ENCODE measurements around the gene FREM1.
"Not testable (repeated sequence)": the region's sequence is repeated elsewhere in the genome, so short reads cannot be mapped to it uniquely, and the experiment has no call there.

The FREM1 gene

DNA sequence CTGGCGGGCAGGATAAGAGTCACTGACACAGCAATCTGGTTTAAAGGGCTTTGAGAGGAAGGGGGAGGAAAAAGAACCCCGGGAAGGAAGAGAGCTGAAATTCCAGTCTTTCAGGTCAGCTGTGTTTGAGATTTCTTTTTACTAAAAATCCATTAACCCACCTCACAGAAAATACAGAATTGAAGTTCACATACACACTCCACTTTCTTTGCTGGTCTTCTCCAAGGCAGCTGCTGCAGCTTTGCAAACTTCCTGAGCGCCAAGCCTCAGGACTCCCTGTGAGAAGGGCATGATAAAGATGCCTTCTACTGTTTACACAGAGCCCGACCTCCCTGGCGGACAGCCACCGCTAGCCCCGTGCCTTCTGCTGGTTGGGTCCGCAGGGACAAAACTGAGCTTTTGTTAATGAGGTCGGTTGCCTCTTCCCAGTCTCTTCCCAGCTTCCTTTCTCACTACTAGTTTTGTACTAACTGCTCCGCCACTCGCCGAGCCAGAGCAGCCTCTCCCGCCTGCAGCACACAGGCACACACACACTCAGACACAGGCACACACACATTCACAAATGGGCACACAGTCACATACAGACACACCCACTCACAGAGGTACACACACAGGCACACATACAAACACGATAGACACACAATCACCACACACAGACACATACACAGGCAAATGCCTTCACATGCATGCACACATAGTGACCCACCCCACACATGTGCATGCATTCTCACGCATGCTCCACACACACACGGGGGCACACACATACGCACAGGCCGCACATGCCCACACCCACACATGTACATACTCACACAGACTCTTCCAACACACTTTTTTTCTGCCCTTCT lies at the start of gene FREM1:
Gene FREM1 (minus strand): TSS at position 468 of the 845 bp plus-strand sequence. CDS start 41,451 bp downstream, outside the sequence.
- peak; percentile 11 for DNase-seq

- DNase-seq, result no peak
Measured at GRCh38 chr9:14958989-14959388, 48.8 kb upstream of the FREM1 start.

DNA sequence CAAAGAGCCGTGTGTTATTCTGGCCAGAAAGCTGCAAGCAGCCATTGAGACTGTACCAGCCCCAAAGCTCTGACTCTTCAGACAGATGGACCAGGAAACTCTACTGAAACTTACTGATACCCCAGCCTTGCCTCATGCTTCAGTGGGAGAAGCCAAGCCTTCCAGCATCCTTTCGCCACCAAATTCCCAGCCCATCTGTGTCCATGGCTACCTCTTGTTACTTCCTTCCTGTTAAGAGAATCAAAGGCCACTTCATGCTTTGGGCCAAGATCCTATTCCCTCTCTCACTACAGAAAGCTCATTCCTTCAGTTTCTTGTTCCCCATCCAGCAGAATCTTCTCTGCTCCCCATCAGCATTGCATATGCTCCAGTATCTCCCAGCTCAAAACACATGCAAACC lies 46.9 kb upstream of the FREM1 start:
- DNase-seq, result no peak

DNA sequence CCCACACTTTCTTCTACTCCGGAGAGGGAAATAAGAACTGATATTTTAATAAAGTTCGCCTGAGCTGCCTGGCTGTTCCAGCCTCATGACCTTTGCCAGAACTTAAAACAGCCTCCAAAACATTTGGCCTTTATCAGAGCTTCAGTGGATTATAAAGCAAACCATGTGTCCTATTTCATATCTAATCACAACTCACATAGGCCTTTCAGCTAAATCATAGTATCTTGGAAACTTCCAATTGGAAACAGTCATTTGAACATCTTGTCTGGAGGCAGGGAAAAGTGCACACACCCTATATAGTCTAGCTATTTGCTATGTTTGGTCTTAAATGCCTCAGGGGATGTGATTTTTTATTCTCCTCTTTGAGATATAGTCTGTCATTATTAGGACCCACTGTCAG lies 46.0 kb upstream of the FREM1 start:
- no peak for DNase-seq

GRCh38 chr9:14945351-14945750 lies 35.1 kb upstream of the FREM1 start:
- DNase-seq, result no peak

DNA sequence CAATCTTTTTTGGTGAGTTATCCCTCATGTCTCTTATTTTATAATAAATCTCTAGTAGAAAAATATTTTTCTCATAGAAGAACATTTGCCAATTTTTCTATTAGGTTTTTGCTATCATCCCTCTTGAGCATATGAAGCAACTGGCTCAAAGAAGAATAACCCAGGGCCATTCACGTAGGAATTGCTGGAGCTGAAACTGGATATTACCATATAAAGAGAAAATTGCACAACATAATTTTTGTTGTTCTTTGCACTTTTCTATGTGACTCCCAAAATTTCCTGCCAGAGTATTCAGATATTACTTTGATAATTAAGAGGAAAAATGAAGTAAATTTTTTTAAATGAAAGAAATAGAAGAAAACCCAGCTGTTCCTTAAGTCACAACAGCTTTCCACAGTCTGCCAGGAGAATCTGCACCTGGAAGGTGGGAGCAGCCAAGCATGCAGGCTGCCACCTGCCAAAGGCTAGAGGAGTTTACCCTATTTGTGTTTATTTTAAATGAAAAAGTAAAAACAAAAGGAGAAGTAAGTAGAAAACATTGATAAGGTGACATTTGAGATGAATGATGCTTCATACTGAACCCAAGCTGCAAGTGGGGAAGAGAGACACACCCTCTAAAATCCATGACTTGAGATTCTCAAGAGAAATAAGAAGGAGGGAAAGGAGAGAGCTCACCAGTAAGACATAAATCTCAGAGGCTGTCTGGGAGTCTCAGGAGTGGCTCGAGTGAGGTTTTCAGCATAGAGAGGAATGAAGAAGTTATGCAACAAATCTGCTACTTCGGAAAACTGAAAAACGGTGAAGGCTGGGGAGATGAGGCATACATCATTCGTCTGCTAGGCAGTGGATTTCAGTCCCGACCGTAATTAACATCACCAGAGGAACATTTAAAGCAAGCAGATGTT lies 31.5 kb upstream of the FREM1 start:
- DNase-seq, result no peak

DNA sequence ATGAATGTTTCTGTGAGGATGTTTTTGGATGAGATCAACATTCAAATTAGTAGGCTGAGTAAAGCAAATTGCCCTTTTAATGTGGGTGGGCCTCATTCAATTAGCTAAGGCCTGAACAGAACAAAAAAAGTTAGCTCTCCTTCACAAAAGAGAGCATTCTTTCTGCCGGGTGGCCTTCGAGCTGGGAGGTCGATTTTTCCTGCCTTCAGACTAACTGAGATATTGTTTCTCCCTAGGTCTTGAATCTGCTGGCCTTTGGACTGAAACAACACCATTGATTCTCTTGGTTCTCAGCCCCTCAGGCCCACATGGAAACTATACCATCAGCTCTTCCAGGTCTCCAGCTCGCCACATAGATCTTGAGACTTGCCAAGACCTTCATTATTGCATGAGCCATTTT lies 29.1 kb upstream of the FREM1 start:
- no peak for DNase-seq

DNA sequence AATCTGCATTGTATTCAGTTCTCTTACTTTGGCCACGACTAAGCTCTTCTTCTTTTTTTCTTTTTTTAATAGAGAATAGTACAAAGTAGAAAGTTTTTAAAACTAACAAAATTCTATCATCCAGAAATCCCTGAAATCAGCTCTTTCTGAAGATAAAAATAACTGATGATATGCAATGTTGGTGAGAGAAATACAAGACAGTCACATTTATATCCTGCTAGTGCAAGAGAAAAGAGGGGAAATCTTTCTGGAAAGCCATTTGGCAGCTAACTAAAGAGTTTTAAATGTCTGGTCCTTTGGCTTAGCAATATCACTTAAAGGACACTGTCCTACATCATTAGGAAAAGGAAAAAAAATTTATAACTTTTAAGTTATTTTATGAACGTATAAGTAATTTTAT lies 27.0 kb upstream of the FREM1 start:
- no peak for DNase-seq

- DNase-seq, result no peak
Measured at GRCh38 chr9:14936491-14936890, 26.3 kb upstream of the FREM1 start.

- no peak for DNase-seq
Measured at GRCh38 chr9:14935964-14936363, 25.7 kb upstream of the FREM1 start.

DNA sequence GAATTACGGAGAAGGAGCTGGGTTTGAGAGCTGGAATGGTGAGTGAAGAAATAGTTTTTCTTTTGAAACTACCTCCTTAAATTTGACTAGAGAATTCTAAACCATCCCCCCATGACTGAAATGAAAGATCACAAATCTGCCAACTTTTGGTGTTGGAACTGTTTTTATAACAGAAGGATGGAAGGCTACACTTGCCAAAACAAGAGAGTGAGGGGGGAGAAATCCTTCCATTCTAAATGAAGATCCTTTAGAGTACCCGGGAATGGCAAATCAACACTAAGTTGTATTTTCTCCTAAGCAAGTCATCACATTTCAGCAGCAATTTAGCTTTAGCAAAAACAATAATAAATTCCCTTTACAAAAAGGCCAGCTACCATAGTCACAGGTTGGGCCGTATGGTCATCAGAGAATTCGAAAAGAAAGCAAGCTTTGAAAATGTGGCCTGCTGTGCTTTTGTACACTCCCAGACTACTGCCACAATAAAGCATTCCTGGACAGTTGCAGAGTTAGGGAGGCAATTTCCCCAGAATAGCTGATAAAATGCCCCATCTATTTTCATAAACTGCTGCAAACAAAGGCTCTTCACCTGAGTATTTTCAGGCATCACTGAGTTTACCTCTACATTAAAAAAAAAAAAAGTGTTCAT lies 25.0 kb upstream of the FREM1 start:
- no peak for DNase-seq

DNA sequence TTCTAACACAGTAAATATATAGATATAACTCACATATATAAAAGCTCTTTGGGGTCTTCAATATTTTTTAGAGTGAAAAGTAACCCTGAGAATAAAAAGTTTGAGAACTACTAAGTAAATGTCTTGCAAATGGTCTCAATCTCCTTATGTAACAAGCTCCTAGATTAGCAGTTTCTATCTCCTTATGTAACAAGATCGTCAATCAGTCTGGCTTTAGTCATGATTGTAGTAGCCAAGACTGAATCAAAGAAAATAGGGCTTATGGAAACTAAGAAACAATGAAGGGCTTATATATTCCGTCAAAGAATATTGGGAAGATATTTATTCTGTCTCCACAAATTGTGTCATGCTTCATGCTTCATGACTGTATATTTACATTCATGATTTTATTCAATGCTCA lies 22.4 kb upstream of the FREM1 start:
- DNase-seq, result peak; percentile 52

- no peak for DNase-seq
Measured at GRCh38 chr9:14932231-14932630, 22.0 kb upstream of the FREM1 start.

GRCh38 chr9:14926941-14927624 lies 16.9 kb upstream of the FREM1 start:
- DNase-seq, result no peak

DNA sequence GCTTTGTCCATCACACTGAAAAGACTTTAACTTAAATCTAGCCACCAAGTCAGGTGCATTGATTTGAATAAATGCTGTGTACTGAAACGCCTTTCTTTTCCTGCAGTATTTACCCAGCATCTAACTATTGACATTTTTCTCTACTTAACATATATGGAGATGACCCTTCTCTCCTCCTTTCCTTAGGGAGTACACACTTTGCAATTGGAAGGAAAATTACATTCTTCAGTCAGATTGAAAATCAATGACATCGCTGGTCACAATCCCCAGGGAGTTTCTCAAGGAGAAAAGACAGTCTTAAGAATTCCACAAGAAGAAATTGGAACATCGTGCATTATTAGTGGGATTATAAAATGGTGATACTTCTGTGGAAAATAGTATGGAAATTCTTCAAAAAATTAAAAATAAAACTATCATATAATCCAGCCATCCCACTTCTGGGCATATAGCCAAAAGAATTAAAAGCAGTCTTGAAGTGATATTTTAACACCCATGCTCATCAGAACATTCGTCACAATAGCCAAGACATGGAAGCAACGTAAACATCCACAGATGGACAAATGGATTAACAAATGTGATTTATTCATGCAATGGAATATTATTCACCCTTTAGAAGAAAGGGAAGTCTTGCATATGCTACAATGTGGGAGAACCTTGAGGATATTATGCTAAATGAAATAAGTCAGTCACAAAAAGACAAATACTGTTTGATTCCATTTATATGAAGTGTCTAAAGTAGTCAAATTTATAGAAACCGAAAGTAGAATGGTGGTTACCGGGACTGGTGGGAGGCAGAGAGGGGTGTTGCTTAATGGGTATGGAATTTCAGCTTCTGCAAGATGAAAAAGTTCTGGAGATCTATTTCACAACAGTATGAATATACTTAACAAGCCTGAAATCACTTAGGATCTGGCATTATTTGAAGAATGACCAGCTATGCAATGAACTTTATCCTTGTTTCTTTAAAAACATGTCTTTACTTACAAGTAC lies 14.3 kb upstream of the FREM1 start:
- no peak for DNase-seq

GRCh38 chr9:14923701-14924100 lies 13.5 kb upstream of the FREM1 start:
- no peak for DNase-seq

DNA sequence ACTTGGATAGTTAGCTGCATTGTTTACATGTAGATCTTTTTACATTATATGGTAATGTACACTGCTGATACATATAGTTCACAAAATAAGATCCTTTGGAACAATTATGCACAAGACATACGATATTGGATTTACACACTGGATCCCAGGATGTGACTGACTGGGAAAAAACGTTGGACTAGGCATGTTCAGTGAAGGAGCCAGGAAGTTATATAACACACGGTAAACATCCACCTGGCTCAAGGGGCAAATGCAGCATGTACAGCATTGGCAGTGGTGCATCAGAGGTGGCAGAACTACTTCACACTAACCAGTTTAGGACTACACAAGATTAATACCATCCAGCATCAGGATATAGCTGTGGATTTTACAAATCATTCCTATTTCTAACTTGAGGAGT lies 10.6 kb upstream of the FREM1 start:
- DNase-seq, result not testable (repeated sequence)

- DNase-seq, result no peak
Measured at GRCh38 chr9:14913366-14913765, 3.1 kb upstream of the FREM1 start.

DNA sequence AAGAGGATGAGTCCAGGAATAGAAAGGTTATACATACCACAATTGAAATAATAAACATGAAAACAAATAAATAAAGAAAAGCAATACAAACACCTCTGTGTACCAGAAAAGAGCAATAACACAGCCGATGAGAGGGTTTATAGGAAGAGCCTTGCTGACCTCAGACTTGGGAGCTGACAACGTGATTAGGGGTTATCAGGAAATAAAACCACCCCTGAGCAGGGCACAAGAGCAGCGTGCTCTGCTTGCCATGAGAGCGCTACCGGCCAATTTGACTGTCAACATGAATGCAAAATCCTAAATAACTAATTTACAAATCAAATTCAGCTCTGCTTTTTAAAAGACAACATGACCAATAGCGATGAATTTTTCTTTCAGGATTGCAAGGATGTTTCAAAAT lies 2.6 kb upstream of the FREM1 start:
- DNase-seq, result no peak

DNA sequence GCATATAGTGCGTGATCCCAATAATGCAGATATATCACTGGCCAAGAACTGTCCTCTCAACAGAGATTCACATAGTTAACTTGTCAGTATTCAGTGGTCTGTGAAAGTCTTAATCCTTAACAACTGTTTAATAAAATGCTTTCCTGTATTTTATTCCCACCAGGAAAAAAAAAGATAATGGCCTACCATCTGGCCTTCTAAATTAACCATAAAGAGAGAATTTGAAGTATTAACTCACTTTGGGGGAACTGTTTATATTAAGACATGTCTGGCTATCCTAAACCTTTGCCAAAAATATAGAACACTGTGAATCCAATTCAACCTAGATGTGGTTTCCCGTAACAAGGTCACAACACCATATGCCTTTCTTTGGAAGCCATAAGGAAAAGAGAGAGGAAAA lies 818 bp upstream of the FREM1 start:
- DNase-seq, result no peak

- DNase-seq, result no peak
Measured at GRCh38 chr9:14909601-14909960, 647 bp downstream of the FREM1 start.

DNA sequence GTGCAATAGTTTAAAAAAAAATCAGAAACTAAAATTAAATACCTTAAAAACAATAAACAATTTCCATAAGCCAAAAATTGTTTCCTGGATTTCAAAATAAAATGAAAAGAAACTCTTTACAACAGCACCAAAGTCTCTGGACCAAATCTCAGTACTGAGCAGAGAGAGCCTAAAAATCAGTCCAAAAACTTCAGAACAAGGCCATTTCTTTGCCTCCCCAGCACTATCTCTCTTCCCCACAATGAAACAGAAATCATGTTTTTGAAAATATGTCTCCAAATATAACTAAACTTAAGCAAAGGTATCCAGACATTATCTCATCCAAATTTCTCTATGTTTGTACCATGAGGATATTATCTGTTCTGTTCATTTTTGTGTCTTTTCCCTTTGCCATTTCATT lies 1.0 kb downstream of the FREM1 start:
- no peak for DNase-seq

Measured in NCI-H82 (cell line).